K562 (cell line): ENCODE results near the gene ODC1. TPM values are rescaled to one million over a fixed set of nuclear protein-coding genes. Genes with fewer than 3 reads are reported as not detected.

Experiments
- ATAC-seq: fragments of 200-7000 bp; cut with Tn5 transposase; 3 replicates; pipeline ENCODE4 v1.9.1; 2020; ENCODE audit warnings: moderate library complexity
- BruUV-seq: library from RNA; stranded (reverse); fragments of 400-500 nt; replicated peaks from 2 replicates; lab custom pipeline; 2021; lab: Mats Ljungman, UMichigan
- CTCF ChIA-PET: fragments of 300-600 bp; formaldehyde crosslinking; extraction: SDS; loops from one replicate; lab custom pipeline; 2021; ENCODE audit warnings: low intra/inter-chr PET ratio; lab: Yijun Ruan, JAX
- POLR2A ChIA-PET: fragments of 300-600, 350-650 bp; sonication (Branson Sonifier 250); formaldehyde crosslinking; extraction: SDS; loops from one replicate; lab custom pipeline; 2021; ENCODE audit warnings: antibody characterized with exemption, inconsistent platforms; lab: Yijun Ruan, JAX
- DNase-seq, 4 experiments: peaks; one replicate each; pipeline versions ENCODE4 v3.0.0 to v3.0.0-alpha.2; 2011 to 2018; ENCODE audit warnings: low spot score in 3 of 4, mixed read lengths in 3 of 4; ENCODE audit errors: extremely low read depth in 1 of 4
- FAIRE-seq: peaks from 2 replicates; lab custom pipeline; 2011; peaks lifted over from hg19 to GRCh38; lab: Jason Lieb, UNC
- H2AFZ ChIP-seq: 2 replicates; pipeline ENCODE4 v1.6.0; 2011; ENCODE audit warnings: low read depth, low read length, control low read depth, inconsistent platforms
- H3K27ac ChIP-seq: fragments of 200-600 bp; 3 replicates; pipeline ENCODE4 v1.8.0; 2011; ENCODE audit warnings: low read depth, mild to moderate bottlenecking, control low read depth, inconsistent platforms, low read length, moderate library complexity, mixed read lengths; ENCODE audit errors: extremely low read depth
- H3K27me3 ChIP-seq, 2 experiments: fragments of 300-600 bp in 1 of 2; 2 replicates in 1 of 2; 3 replicates in 1 of 2; pipeline versions ENCODE4 v1.6.0 to v1.8.0; 2011; ENCODE audit warnings: inconsistent platforms in 2 of 2, low read length in 2 of 2, mild to moderate bottlenecking in 1 of 2, mixed read lengths in 1 of 2, moderate library complexity in 1 of 2; ENCODE audit not compliant: control insufficient read depth in 2 of 2, insufficient read depth in 2 of 2
- H3K36me3 ChIP-seq: fragments of 300-600 bp; 3 replicates; pipeline ENCODE4 v1.8.0; 2011; ENCODE audit warnings: mild to moderate bottlenecking, low read length, inconsistent platforms; ENCODE audit not compliant: control insufficient read depth, insufficient read depth
- H3K4me1 ChIP-seq, 2 experiments: fragments of 200-600 bp in 1 of 2; replicated peaks in 1 of 2; 2 replicates in 1 of 2; 3 replicates in 1 of 2; pipeline versions ENCODE4 v1.5.1 to v1.8.0; 2011; ENCODE audit warnings: inconsistent platforms in 2 of 2, low read length in 2 of 2, mild to moderate bottlenecking in 1 of 2, mixed read lengths in 1 of 2, moderate library complexity in 1 of 2; ENCODE audit not compliant: control insufficient read depth in 2 of 2, insufficient read depth in 2 of 2
- H3K4me2 ChIP-seq: 2 replicates; pipeline ENCODE4 v1.6.1; 2011; ENCODE audit warnings: low read length, control low read depth, inconsistent platforms, mixed read lengths; ENCODE audit not compliant: insufficient read depth
- H3K4me3 ChIP-seq: fragments of 200-600 bp; sonication (generic), shearing (Covaris generic); 2 replicates; pipeline ENCODE4 v1.5.1; 2016; ENCODE audit warnings: control low read depth, inconsistent platforms
- H3K79me2 ChIP-seq: fragments of 200-600 bp; 3 replicates; pipeline ENCODE4 v1.8.0; 2011; ENCODE audit warnings: low read length, inconsistent platforms; ENCODE audit not compliant: control insufficient read depth, insufficient read depth
- H3K9ac ChIP-seq, 2 experiments: 2 replicates each; pipeline versions ENCODE4 v1.6.0 to v1.6.1; 2011; ENCODE audit warnings: low read depth in 2 of 2, low read length in 2 of 2, control low read depth in 1 of 2, inconsistent platforms in 1 of 2, mild to moderate bottlenecking in 1 of 2, mixed read lengths in 1 of 2; ENCODE audit not compliant: insufficient read depth in 1 of 2
- H3K9me1 ChIP-seq: one replicate; pipeline ENCODE4 v1.6.0; 2011; ENCODE audit warnings: inconsistent platforms, mild to moderate bottlenecking, low read length, moderate library complexity; ENCODE audit not compliant: control insufficient read depth, insufficient read depth
- H3K9me3 ChIP-seq: replicated peaks from 2 replicates; pipeline ENCODE4 v1.5.1; 2011; ENCODE audit warnings: low read depth, low read length, inconsistent platforms; ENCODE audit not compliant: control insufficient read depth, insufficient read depth
- H4K20me1 ChIP-seq: replicated peaks from 2 replicates; pipeline ENCODE4 v1.6.1; 2011; ENCODE audit warnings: low read length, inconsistent platforms, mixed read lengths; ENCODE audit not compliant: control insufficient read depth, insufficient read depth
- ATF7 ChIP-seq: fragments of 450-650 bp; IDR thresholded peaks from 2 replicates; pipeline ENCODE4 v1.7.1; 2014; ENCODE audit warnings: mild to moderate bottlenecking, moderate library complexity
- CHCHD3 ChIP-seq: fragments of 250-450 bp; sonication (Bioruptor Pico); IDR thresholded peaks from 2 replicates; pipeline ENCODE4 v2.1.2; 2022; ENCODE audit warnings: mild to moderate bottlenecking
- MLLT1 ChIP-seq, 2 experiments: fragments of 450-650 bp; IDR thresholded peaks; 2 replicates each; pipeline ENCODE4 v1.6.1; 2016
- MYC ChIP-seq, 2 experiments: fragments of 250-450 bp in 1 of 2; sonication (Bioruptor Pico) in 1 of 2; IDR thresholded peaks; 2 replicates each; pipeline versions ENCODE4 v1.5.1 to v1.6.1; 2012 to 2021; ENCODE audit warnings: low read depth in 2 of 2, borderline replicate concordance in 1 of 2, improper control_type of control experiment in 1 of 2, low read length in 1 of 2, mild to moderate bottlenecking in 1 of 2, moderate library complexity in 1 of 2
- PKNOX1 ChIP-seq: fragments of 450-650 bp; IDR thresholded peaks from 2 replicates; pipeline ENCODE4 v1.6.1; 2016
- SETDB1 ChIP-seq: IDR thresholded peaks from one replicate; pipeline ENCODE4 v1.6.1; 2012; ENCODE audit warnings: low read length, control low read depth, inconsistent platforms
- TBP ChIP-seq: optimal IDR thresholded peaks from 2 replicates; pipeline ENCODE3; 2011; ENCODE audit warnings: low read depth, low read length, improper control_type of control experiment
- XRCC4 ChIP-seq: IDR thresholded peaks from one replicate; pipeline ENCODE4 v1.6.1; 2011; ENCODE audit not compliant: insufficient read depth, insufficient read length; ENCODE audit errors: extremely low read depth
- ZC3H4 ChIP-seq: sonication (generic); formaldehyde crosslinking; IDR thresholded peaks from 2 replicates; pipeline ENCODE4 v1.9.0; 2021; ENCODE audit warnings: missing genetic modification reagents, borderline replicate concordance
- ZNF12 ChIP-seq: sonication (generic); formaldehyde crosslinking; IDR thresholded peaks from 2 replicates; pipeline ENCODE4 v1.4.0; 2020; ENCODE audit warnings: mild to moderate bottlenecking, missing genetic modification reagents
- WGBS: fragments of 100-300 bp; shearing (Covaris generic); methylation state at CpG from one replicate; pipeline ENCODE4 v1.1.6; 2016; ENCODE audit warnings: low coverage, mixed read lengths; ENCODE audit not compliant: insufficient coverage; ENCODE audit errors: missing lambda C conversion rate; 5-methylcytosine and 5-hydroxymethylcytosine counted together
- in situ Hi-C: fragments of 300-500 bp; cut with MboI; formaldehyde crosslinking; loops from 4 replicates; pipeline ENCODE4 v1.15.0; 2018; ENCODE audit warnings: inconsistent platforms, mixed read lengths
- intact Hi-C: fragments of 100-400 bp; cut with micrococcal nuclease; formaldehyde crosslinking; loops from 2 replicates; pipeline ENCODE4 v1.14.2; 2022
- polyA plus RNA-seq, 8 experiments: library from polyadenylated mRNA; depleted of rRNA in 4 of 8; stranded (reverse) in 5 of 8; unstranded in 3 of 8; fragments of >200 nt; fragmentation: Nextera tagmentation in 2 of 8; fragmentation: Illumina TruSeq in 1 of 8; extraction: Ambion mirVana in 2 of 8; extraction: Trizol in 1 of 8; gene quantifications; 2 replicates each; pipeline versions ENCODE4 v1.2.1 to v1.2.3, GENCODE V29; 2011 to 2014; ENCODE audit warnings: inconsistent platforms in 1 of 8, missing spikeins in 1 of 8
- total RNA-seq, 7 experiments: library from RNA; depleted of rRNA in 6 of 7; stranded (reverse); fragments of >200 nt in 6 of 7; fragmentation: Illumina TruSeq in 2 of 7; extraction: Trizol in 2 of 7; gene quantifications; 2 replicates each; pipeline versions ENCODE4 v1.2.1 to v1.2.3, GENCODE V29; 2011 to 2021; ENCODE audit warnings: low replicate concordance in 1 of 7

Gene ODC1
- total and polyA plus RNA-seq, 9 of the 15 experiments (the other 6 are each of a cell fraction or from before 2014, with no cell fraction given) = 142 to 563 (median 457) TPM

GRCh38 chr2:10396464-10396863 lies 51.7 kb downstream of the ODC1 start (continued):
- TF ChIP-seq PKNOX1 (no peak), MYC (IDR thresholded peaks at IDR 0.05; ENCODE audit: low read depth, low read length) (no peak), MYC (CRISPR knock-in tag; IDR thresholded peaks at IDR 0.05; ENCODE audit: borderline replicate concordance, low read depth) (no peak), XRCC4 (no peak), ZC3H4 (no peak)

- ATAC-seq (no peak), FAIRE-seq (no peak), DNase-seq (no peak)
- Histone ChIP-seq H3K27me3 (no peaks in the 10 kb centered on the region), H3K36me3 (peaks cover 16% of the 10 kb centered on the region; the same call in 2 of the 3 replicates), H3K9me3 (0 out of 2 replicates have a peak, but pooled peaks cover 1% of the 10 kb centered on the region), H3K27ac (no peak overlapping the region), H4K20me1 (peaks cover 24% of the 10 kb centered on the region), H3K4me3 (no peak overlapping the region), H3K79me2 (peaks cover 40% of the 10 kb centered on the region), H3K9me1 (peaks cover 8% of the 10 kb centered on the region), H2AFZ (no peak overlapping the region), H3K9ac (no peak overlapping the region), H3K4me2 (no peak overlapping the region), H3K4me1 (peaks cover 21 to 29% of the 10 kb centered on the region in 2 experiments)
- in situ Hi-C loops = no loop called here
- ChIA-PET CTCF (no interaction called here), POLR2A (interaction anchor here (1.0 to 1.3 kb wide), 2 partner anchors 11 to 94 kb away, joined by 3 read pairs; no protein-coding TSS in a partner anchor)
- WGBS = 85% methylated on average over 12 of the region's 14 CpGs
- intact Hi-C loops = no loop called here
- TF ChIP-seq ATF7 = no peak
- TF ChIP-seq ZNF12 (CRISPR knock-in tag) = no peak
- TF ChIP-seq TBP = no peak
- TF ChIP-seq MLLT1 (IDR thresholded peaks at IDR 0.05) = no peak
- TF ChIP-seq CHCHD3 (CRISPR knock-in tag) = no peak
- no peak for TF ChIP-seq SETDB1
- BruUV-seq = no TSS peak
Measured at GRCh38 chr2:10395893-10396292, 52.2 kb downstream of the ODC1 start.
